PC-3 (cell line): ENCODE measurements around the gene GSTO2.

ENCODE experiments used
- CTCF ChIP-seq: fragments of 300-600 bp; sonication (generic); conservative IDR thresholded peaks from 2 replicates; pipeline ENCODE4 v1.5.1; 2017; ENCODE audit warnings: antibody characterized with exemption, low read depth, mild to moderate bottlenecking, low read length
- EZH2 ChIP-seq: fragments of 300-600 bp; sonication (generic); IDR thresholded peaks from one replicate; pipeline ENCODE4 v1.6.1; 2017; ENCODE audit warnings: antibody characterized with exemption, mild to moderate bottlenecking, low read length; ENCODE audit not compliant: unreplicated experiment

DNA sequence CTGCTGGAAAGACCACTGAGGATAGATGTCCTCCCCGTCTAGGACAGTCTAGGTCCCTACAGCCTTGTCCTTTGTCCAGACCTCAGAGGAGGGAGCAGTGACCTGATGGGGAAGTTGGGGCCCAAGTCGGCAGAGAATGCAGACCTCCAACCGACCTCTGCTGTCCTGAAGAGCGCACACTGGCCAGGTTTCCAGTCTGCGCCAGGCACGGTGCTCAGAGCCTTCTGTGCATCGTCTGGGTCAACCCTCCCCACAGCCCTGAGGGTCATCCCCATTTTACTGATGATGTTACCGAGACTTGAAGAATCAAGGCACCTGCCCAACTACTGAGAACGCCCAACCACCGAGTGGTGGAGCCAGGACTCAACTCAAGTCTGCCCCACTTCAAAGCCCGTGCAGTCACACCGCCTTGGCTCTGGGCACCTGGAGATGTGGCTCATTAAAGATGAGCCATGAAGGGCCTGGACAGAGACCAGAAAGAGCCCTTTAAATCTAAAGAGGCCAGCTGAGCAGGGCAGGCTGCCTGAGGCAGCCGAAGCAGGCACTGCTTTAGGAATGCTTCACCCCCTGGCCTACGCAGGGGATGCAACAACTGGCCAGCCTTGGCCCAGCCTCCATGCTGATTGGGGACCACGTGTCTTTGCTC, 64.9 kb downstream of the GSTO2 start:
- TF ChIP-seq CTCF (no peak), EZH2 (no peak)
